Measurements from ENCODE around the gene DOP1A. TPM values are rescaled to one million over a fixed set of nuclear protein-coding genes. Genes with fewer than 3 reads are reported as not detected.

Gene DOP1A
- total RNA-seq, 1 donor from 2014 or later, result 19.0 TPM

DNA sequence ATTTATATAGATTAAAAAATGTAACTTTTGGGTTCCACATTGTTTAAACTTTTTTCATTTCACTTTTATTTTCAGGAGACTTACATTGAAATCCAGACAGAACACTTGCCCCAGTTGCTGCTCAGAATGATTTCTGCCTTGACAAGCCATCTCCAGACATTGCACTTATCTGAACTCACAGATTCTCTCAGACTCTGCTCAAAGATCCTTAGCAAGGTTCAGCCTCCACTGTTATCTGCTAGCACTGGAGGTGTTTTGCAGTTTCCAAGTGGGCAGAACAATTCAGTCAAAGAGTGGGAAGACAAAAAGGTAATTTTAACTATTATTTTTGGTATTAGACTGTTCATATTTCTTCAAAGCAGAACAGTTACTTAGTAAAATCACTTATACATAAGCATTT lies 58.0 kb downstream of the DOP1A start:
- Mint-ChIP-seq H3K4me1 (ENCODE audit: low read depth) (no peaks in the 10 kb centered on the region), H3K4me3 (ENCODE audit: unreplicated experiment) (no peak overlapping the region), H3K9me3 (ENCODE audit: low read depth) (no peaks in the 10 kb centered on the region), H3K36me3 (ENCODE audit: low read depth) (peaks cover 37% of the 10 kb centered on the region), H3K27me3 (ENCODE audit: low read depth) (no peaks in the 10 kb centered on the region), H3K27ac (ENCODE audit: unreplicated experiment) (no peak overlapping the region)
- TF ChIP-seq, protein P1, sequence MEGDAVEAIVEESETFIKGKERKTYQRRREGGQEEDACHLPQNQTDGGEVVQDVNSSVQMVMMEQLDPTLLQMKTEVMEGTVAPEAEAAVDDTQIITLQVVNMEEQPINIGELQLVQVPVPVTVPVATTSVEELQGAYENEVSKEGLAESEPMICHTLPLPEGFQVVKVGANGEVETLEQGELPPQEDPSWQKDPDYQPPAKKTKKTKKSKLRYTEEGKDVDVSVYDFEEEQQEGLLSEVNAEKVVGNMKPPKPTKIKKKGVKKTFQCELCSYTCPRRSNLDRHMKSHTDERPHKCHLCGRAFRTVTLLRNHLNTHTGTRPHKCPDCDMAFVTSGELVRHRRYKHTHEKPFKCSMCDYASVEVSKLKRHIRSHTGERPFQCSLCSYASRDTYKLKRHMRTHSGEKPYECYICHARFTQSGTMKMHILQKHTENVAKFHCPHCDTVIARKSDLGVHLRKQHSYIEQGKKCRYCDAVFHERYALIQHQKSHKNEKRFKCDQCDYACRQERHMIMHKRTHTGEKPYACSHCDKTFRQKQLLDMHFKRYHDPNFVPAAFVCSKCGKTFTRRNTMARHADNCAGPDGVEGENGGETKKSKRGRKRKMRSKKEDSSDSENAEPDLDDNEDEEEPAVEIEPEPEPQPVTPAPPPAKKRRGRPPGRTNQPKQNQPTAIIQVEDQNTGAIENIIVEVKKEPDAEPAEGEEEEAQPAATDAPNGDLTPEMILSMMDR (IDR thresholded peaks at IDR 0.05), result no peak
- DNase-seq (ENCODE audit: low spot score), result no peak

GRCh38 chr6:83126223-83126622 lies 58.8 kb downstream of the DOP1A start:
- Mint-ChIP-seq H3K27me3 (ENCODE audit: low read depth) (no peaks in the 10 kb centered on the region), H3K4me1 (ENCODE audit: low read depth) (no peaks in the 10 kb centered on the region), H3K27ac (ENCODE audit: unreplicated experiment) (no peak overlapping the region), H3K36me3 (ENCODE audit: low read depth) (peaks cover 41% of the 10 kb centered on the region), H3K4me3 (ENCODE audit: unreplicated experiment) (no peak overlapping the region), H3K9me3 (ENCODE audit: low read depth) (no peaks in the 10 kb centered on the region)
- TF ChIP-seq, protein P1 (IDR thresholded peaks at IDR 0.05), result no peak
- DNase-seq (ENCODE audit: low spot score), result no peak

- no peaks in the 10 kb centered on the region for H3K9me3 Mint-ChIP-seq (ENCODE audit: low read depth)
- no peaks in the 10 kb centered on the region for H3K4me1 Mint-ChIP-seq (ENCODE audit: low read depth)
- DNase-seq (ENCODE audit: low spot score), result no peak
- H3K4me3 Mint-ChIP-seq (ENCODE audit: unreplicated experiment), result no peak overlapping the region
- TF ChIP-seq, protein P1 (IDR thresholded peaks at IDR 0.05), result no peak
- peaks cover 42% of the 10 kb centered on the region for H3K36me3 Mint-ChIP-seq (ENCODE audit: low read depth)
- H3K27ac Mint-ChIP-seq (ENCODE audit: unreplicated experiment), result no peak overlapping the region
- no peaks in the 10 kb centered on the region for H3K27me3 Mint-ChIP-seq (ENCODE audit: low read depth)
These were observed 59.3 kb downstream of the DOP1A start for GRCh38 chr6:83126807-83127206.

GRCh38 chr6:83127258-83127657 lies 59.8 kb downstream of the DOP1A start:
- no peaks in the 10 kb centered on the region for H3K9me3 Mint-ChIP-seq (ENCODE audit: low read depth)
- TF ChIP-seq, protein P1 (IDR thresholded peaks at IDR 0.05), result no peak
- H3K36me3 Mint-ChIP-seq (ENCODE audit: low read depth), result peaks cover 44% of the 10 kb centered on the region
- H3K27ac Mint-ChIP-seq (ENCODE audit: unreplicated experiment), result no peak overlapping the region
- no peak for DNase-seq (ENCODE audit: low spot score)
- no peaks in the 10 kb centered on the region for H3K27me3 Mint-ChIP-seq (ENCODE audit: low read depth)
- H3K4me1 Mint-ChIP-seq (ENCODE audit: low read depth), result no peaks in the 10 kb centered on the region
- no peak overlapping the region for H3K4me3 Mint-ChIP-seq (ENCODE audit: unreplicated experiment)

DNA sequence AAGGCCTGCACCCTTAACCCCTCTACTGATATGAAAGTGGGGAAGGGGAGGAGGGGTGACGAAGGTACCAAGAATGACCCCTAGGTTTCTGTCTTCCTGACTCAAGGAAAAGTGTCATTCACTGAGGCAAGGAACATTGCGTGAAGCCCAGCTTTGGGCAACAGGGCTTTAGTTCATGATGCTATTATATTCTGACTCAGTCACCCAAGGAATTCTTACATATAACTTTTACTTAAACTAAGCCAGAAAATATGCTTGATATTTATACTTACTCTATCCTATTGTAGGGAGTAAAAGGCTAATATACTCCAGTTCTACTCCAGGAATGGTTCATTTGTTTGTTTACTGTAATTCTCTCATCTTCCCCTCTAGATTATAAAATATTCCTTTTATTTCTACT lies 60.5 kb downstream of the DOP1A start:
- no peaks in the 10 kb centered on the region for H3K9me3 Mint-ChIP-seq (ENCODE audit: low read depth)
- peaks cover 45% of the 10 kb centered on the region for H3K36me3 Mint-ChIP-seq (ENCODE audit: low read depth)
- no peak for DNase-seq (ENCODE audit: low spot score)
- H3K27me3 Mint-ChIP-seq (ENCODE audit: low read depth), result no peaks in the 10 kb centered on the region
- no peak overlapping the region for H3K27ac Mint-ChIP-seq (ENCODE audit: unreplicated experiment)
- TF ChIP-seq, protein P1 (IDR thresholded peaks at IDR 0.05), result no peak
- H3K4me3 Mint-ChIP-seq (ENCODE audit: unreplicated experiment), result no peak overlapping the region
- no peaks in the 10 kb centered on the region for H3K4me1 Mint-ChIP-seq (ENCODE audit: low read depth)

All from chondrocyte (in vitro differentiated cells).